HG02970 (cell line): ENCODE measurements around the gene STARD3NL.
"Not testable (repeated sequence)": the region's sequence is repeated elsewhere in the genome, so short reads cannot be mapped to it uniquely, and the experiment has no call there.

ENCODE experiments used
- ATAC-seq: cut with Tn5 transposase; IDR thresholded peaks from one replicate; pipeline ENCODE4 v1.9.1; 2021; ENCODE audit warnings: mild to moderate bottlenecking, moderate library complexity, moderate number of reproducible peaks; ENCODE audit not compliant: unreplicated experiment, low FRiP score

Gene STARD3NL

GRCh38 chr7:38262026-38262425 is 84.0 kb downstream of the STARD3NL start:
- ATAC-seq: not testable (repeated sequence)

- ATAC-seq: no peak
These were observed 84.5 kb downstream of the STARD3NL start for GRCh38 chr7:38262545-38262944.

GRCh38 chr7:38263274-38263673 is 85.2 kb downstream of the STARD3NL start:
- ATAC-seq: not testable (repeated sequence)

GRCh38 chr7:38264602-38265001 is 86.6 kb downstream of the STARD3NL start:
- ATAC-seq: not testable (repeated sequence)

- not testable (repeated sequence) for ATAC-seq
These were observed 87.9 kb downstream of the STARD3NL start for GRCh38 chr7:38265958-38266357.

- ATAC-seq: not testable (repeated sequence)
These were observed 91.8 kb downstream of the STARD3NL start for GRCh38 chr7:38269704-38270346.

GRCh38 chr7:38270405-38270804 is 92.4 kb downstream of the STARD3NL start:
- ATAC-seq: not testable (repeated sequence)

- ATAC-seq: no peak
These were observed 95.4 kb downstream of the STARD3NL start, which contains the start of gene TARP for GRCh38 chr7:38273286-38273995. TSS of gene TARP (minus strand) at chr7:38273636.

GRCh38 chr7:38274486-38274885 is 96.4 kb downstream of the STARD3NL start:
- no peak for ATAC-seq

- ATAC-seq: no peak
These were observed 97.0 kb downstream of the STARD3NL start for GRCh38 chr7:38274927-38275620.

- no peak for ATAC-seq
These were observed 98.2 kb downstream of the STARD3NL start for GRCh38 chr7:38276096-38276877.

GRCh38 chr7:38280000-38280399 is 102.0 kb downstream of the STARD3NL start:
- ATAC-seq: no peak
